ENCODE data around the gene NLRP6.

NLRP6 gene

GRCh38 chr11:270451-271318 lies 7.5 kb upstream of the NLRP6 start:
- Histone ChIP-seq H3K36me3 (replicated peaks; ENCODE audit: low read depth, low read length) (no peaks in the 10 kb centered on the region), H3K27ac (ENCODE audit: low read length) (peak overlapping the region; percentile 97; the same call in 1 of the 2 replicates), H3K4me1 (ENCODE audit: low read length) (peaks cover 45% of the 10 kb centered on the region), H2AFZ (ENCODE audit: low read depth, low read length) (no peak overlapping the region), H3K4me2 (ENCODE audit: low read length) (no peak overlapping the region), H3K27me3 (ENCODE audit: low read depth, low read length) (no peaks in the 10 kb centered on the region), H3K79me2 (ENCODE audit: low read length) (peaks cover 10% of the 10 kb centered on the region; the same call in 1 of the 2 replicates), H3K4me3 (ENCODE audit: low read length) (no peak overlapping the region), H4K20me1 (ENCODE audit: insufficient read depth, low read length) (no peaks in the 10 kb centered on the region), H3K9me3 (ENCODE audit: insufficient read depth, low read length) (no peaks in the 10 kb centered on the region), H3K9ac (ENCODE audit: low read length) (no peak overlapping the region)
- TF ChIP-seq EZH2phosphoT487 (IDR thresholded peaks at IDR 0.05; ENCODE audit: low read depth) (no peak), CTCF (IDR thresholded peaks at IDR 0.05; ENCODE audit: low read depth, low read length) (no peak)

- no peaks in the 10 kb centered on the region for H4K20me1 ChIP-seq (ENCODE audit: insufficient read depth, low read length)
- no peak overlapping the region for H3K4me3 ChIP-seq (ENCODE audit: low read length)
- peaks cover 10% of the 10 kb centered on the region; the same call in 1 of the 2 replicates for H3K79me2 ChIP-seq (ENCODE audit: low read length)
- peaks cover 45% of the 10 kb centered on the region for H3K4me1 ChIP-seq (ENCODE audit: low read length)
- no peak overlapping the region for H3K9ac ChIP-seq (ENCODE audit: low read length)
- no peaks in the 10 kb centered on the region for H3K9me3 ChIP-seq (ENCODE audit: insufficient read depth, low read length)
- no peak overlapping the region for H2AFZ ChIP-seq (ENCODE audit: low read depth, low read length)
- no peak overlapping the region for H3K4me2 ChIP-seq (ENCODE audit: low read length)
- TF ChIP-seq CTCF (IDR thresholded peaks at IDR 0.05; ENCODE audit: low read depth, low read length), result no peak
- no peak for TF ChIP-seq EZH2phosphoT487 (IDR thresholded peaks at IDR 0.05; ENCODE audit: low read depth)
- H3K36me3 ChIP-seq (replicated peaks; ENCODE audit: low read depth, low read length), result peaks cover 3% of the 10 kb centered on the region
- H3K27me3 ChIP-seq (ENCODE audit: low read depth, low read length), result no peaks in the 10 kb centered on the region
- H3K27ac ChIP-seq (ENCODE audit: low read length), result no peak overlapping the region
These were observed 6.9 kb upstream of the NLRP6 start for GRCh38 chr11:271319-271715.

GRCh38 chr11:272195-272930 lies 5.8 kb upstream of the NLRP6 start:
- Histone ChIP-seq H3K36me3 (replicated peaks; ENCODE audit: low read depth, low read length) (peaks cover 3% of the 10 kb centered on the region), H3K4me3 (ENCODE audit: low read length) (no peak overlapping the region), H4K20me1 (ENCODE audit: insufficient read depth, low read length) (no peaks in the 10 kb centered on the region), H3K9me3 (ENCODE audit: insufficient read depth, low read length) (no peaks in the 10 kb centered on the region), H3K4me1 (ENCODE audit: low read length) (peaks cover 43% of the 10 kb centered on the region), H3K4me2 (ENCODE audit: low read length) (no peak overlapping the region), H3K79me2 (ENCODE audit: low read length) (peaks cover 10% of the 10 kb centered on the region; the same call in 1 of the 2 replicates), H2AFZ (ENCODE audit: low read depth, low read length) (no peak overlapping the region), H3K27me3 (ENCODE audit: low read depth, low read length) (no peaks in the 10 kb centered on the region), H3K9ac (ENCODE audit: low read length) (no peak overlapping the region), H3K27ac (ENCODE audit: low read length) (no peak overlapping the region)
- TF ChIP-seq CTCF (IDR thresholded peaks at IDR 0.05; ENCODE audit: low read depth, low read length) (no peak), EZH2phosphoT487 (IDR thresholded peaks at IDR 0.05; ENCODE audit: low read depth) (no peak)

DNA sequence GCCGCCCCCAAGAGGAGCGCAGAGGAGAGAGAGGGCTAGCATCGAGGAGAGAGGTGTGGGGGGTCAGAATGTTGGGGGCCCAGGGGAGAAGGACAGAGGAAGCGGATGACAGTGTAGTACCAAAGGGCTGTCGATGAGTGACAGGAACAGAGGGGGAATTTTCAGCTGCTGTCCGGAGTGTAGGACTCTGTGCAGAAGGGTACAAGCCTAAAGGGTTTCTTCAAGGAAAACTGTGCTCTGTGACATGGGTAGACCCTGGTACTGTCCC lies 5.3 kb upstream of the NLRP6 start:
- Histone ChIP-seq H4K20me1 (ENCODE audit: insufficient read depth, low read length) (no peaks in the 10 kb centered on the region), H3K4me3 (ENCODE audit: low read length) (no peak overlapping the region), H3K9ac (ENCODE audit: low read length) (no peak overlapping the region), H3K27me3 (ENCODE audit: low read depth, low read length) (no peaks in the 10 kb centered on the region), H3K27ac (ENCODE audit: low read length) (no peak overlapping the region), H3K79me2 (ENCODE audit: low read length) (peaks cover 8% of the 10 kb centered on the region; the same call in 1 of the 2 replicates), H3K4me2 (ENCODE audit: low read length) (no peak overlapping the region), H3K36me3 (replicated peaks; ENCODE audit: low read depth, low read length) (peaks cover 3% of the 10 kb centered on the region), H3K9me3 (ENCODE audit: insufficient read depth, low read length) (no peaks in the 10 kb centered on the region), H3K4me1 (ENCODE audit: low read length) (peaks cover 41% of the 10 kb centered on the region), H2AFZ (ENCODE audit: low read depth, low read length) (no peak overlapping the region)
- TF ChIP-seq CTCF (IDR thresholded peaks at IDR 0.05; ENCODE audit: low read depth, low read length) (no peak), EZH2phosphoT487 (IDR thresholded peaks at IDR 0.05; ENCODE audit: low read depth) (no peak)

Measured in OCI-LY3 (cell line).